GM21381 (cell line): Measurements from ENCODE around the gene GFY.
"Not testable (repeated sequence)": the region's sequence is repeated elsewhere in the genome, so short reads cannot be mapped to it uniquely, and the experiment has no call there.

Source experiments
- ATAC-seq: cut with Tn5 transposase; IDR thresholded peaks from one replicate; pipeline ENCODE4 v1.9.1; 2021; ENCODE audit warnings: mild to moderate bottlenecking, moderate library complexity; ENCODE audit not compliant: unreplicated experiment

The GFY gene

DNA sequence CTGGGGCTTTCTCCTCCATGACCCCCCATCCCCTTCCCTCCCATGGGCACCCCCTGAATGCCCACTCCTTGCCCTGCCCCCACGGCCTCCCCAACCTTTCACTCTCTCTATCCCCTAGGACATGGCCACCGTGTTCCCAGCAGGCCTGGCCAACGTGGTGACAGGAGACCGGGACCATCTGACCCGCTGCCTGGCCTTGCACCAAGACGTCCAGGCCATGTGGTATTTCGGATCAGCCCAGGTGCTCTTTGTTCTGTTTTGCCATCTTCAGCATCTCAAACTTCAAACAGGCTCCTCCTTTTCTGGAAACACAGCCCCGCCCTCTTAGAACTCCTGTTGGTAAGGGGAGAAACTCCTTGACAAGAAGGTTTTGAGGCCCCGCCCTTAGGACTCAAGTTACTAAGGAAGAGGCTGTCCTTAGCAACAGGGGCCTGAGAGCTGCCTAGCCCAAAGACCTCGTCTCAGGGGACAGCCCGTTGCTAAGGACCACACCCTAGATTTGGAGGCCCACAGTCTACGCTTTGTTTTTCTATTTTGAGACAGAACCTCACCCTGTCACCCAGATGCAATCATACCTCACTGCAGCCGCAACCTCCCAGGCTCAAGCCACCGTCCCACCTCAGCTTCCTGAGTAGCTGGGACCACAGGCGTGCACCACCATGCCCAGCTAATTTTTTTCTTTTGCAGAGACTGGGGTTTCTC, 43.7 kb downstream of the GFY start:
- peak; percentile 57 for ATAC-seq

DNA sequence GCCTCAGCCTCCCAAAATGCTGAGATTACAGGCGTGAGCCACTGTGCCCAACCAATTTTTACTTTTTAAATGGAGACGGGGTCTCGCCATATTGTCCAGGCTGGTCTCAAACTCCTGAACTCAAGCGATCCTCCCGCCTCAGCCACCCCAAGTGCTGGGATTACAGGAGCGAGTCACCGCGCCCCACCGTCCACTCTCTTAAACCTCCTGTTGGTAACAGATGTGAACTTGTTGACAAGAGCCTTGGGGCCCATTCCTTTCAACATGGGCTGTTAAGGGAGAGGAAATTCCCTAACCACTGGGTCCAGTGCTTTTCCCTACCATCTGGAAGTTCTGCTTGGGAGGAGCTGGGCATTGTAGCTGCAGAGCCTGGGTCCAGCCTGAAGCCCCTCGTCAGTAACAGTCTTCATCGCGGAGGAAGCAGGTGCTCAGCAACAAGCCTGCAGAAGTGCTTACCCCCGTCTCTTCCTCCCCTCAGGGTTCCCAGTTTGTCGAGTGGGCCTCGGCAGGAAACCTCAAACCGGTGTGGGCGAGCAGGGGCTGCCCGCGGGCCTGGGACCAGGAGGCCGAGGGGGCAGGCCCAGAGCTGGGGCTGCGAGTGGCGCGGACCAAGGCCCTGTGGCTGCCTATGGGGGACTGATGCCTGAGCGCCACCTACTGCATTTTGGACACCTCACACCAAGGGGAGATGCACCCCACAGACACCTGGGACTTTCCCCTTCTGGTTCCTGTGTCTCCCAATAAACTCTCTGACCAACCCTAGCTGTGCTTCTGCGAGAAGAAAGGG, 44.8 kb downstream of the GFY start:
- ATAC-seq: peak; percentile 45

DNA sequence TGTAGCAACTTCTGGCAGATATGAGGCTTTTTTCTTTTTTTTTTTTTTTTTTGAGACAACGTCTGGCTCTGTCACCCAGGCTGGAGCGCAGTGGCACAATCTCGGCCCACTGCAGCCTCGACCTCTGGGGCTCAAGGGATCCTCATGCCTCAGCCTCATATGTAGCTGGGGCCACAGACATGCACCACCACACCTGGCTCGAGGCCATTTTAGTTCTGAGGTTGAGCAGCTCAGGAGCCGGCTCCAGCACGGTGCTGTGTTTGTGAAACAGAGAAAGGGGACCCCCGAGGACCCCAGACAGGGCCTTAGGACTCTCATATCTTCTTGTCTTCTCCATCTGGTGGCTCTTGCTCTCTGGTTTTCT, 45.4 kb downstream of the GFY start:
- ATAC-seq: no peak

DNA sequence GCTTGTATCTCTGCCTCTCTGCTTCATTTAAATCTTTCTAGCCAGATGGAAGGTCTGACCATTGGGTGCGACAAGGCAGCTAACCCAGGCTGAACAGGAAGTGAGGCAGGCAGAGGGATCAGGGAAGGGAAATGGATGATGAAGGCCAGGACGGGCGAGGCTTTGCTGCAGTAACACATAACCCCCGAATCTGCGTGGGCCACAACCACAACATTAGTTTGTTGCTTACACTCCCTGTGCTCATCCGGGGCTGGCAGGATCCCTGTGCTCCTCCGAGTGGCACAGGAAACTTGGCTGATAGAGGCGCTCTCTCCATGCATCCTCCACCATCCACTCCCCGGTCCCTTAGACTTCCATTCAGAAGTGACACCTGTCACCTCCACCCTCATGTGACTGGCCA, 47.7 kb downstream of the GFY start:
- ATAC-seq: no peak

DNA sequence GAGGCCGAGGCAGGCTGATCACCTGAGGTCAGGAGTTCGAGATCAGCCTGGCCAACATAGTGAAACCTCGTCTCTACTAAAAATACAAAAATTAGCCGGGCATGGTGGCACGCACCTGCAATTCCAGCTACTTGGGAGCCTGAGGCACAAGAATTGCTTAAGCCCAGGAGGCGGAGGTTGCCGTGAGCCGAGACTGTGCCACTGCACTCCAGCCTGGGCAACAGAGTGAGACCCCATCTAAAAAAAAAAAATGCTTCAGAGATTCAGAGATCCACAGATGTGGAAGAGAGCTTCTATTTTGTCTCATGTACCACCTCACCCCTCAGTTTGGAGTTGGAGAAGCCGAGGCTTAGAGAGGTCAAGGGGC, 48.3 kb downstream of the GFY start:
- ATAC-seq: not testable (repeated sequence)

DNA sequence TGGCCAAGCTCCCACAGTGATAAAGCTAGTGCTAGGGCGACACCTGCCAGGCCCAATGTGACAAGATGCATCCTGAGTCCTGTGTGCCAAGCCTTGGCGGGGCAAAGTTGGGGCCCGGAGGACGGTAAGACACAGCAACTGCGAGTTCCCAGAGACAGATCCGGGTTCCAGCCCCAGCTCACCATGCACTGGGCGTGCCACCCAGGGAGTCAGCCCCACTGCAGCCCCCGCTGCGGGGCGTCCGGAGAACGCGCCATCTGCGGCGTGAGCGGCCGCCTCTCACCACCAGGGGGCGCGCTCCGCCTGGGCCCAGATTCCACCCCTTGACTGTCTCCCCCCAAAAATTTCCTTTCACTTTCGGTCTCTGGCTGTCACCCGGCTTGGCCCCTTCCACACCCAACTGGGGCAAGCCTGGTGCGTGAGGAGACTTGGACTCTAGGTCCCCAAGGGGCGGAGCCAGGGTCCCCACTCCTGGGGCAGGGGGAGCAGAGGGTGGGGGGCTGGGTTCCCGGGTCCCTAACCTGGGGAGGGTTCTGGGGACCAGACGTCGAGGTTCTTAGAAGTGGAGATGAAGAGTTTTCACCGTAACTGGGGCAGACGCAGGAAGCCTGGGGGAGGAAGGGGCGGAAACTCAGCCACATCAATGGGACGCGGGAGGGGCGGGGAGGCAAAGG, 48.8 kb downstream of the GFY start, which contains the start of gene FLT3LG:
Gene FLT3LG (plus strand): TSS at position 348 of the 674 bp plus-strand sequence. CDS start 425 bp downstream, outside the sequence.
- peak; percentile 61 for ATAC-seq

DNA sequence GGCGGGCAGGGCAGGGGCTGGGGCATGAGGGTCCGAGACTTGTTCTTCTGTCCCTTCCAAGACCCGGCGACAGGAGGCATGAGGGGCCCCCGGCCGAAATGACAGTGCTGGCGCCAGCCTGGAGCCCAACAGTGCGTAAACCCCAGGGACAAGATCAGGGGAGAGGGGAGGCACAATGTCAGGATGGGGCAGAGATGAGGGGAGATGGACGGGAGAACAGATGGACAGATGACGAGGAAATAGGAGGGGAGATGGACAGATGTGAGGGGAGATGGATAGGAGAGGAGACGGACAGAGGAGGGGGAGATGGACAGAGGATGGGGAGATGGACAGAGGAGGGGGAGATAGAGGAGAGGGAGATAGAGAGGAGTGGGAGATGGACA, 49.3 kb downstream of the GFY start:
- ATAC-seq: no peak

DNA sequence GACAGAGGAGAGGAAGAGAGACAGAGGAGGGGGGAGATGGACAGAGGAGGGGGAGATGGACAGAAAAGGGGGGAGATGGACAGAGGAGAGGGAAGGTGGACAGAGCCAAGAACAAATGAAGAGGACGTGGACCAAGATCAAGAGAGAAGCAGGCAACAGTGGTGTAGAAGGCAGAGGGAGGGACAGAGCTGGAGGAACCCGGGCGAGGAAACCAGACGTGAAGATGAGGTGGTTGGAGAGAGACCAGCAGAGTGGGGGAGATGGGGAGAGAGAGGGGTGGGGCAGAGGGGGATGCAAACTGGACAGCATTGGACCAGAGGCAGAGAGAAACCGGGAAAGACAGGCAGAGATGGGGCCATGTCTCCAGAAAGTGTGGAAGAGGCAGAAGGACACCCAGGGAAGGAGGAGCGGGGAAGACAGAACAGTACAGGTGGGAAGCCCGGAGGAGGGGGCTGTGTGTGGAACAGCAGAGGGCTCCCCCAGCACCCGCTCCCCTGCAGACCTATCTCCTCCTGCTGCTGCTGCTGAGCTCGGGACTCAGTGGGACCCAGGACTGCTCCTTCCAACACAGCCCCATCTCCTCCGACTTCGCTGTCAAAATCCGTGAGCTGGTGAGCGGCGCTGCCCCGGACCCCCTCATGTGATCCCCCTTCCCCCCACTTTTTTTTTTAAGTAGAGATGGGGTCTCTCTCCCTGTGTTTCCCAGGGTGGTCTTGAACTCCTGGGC, 50.2 kb downstream of the GFY start:
- no peak for ATAC-seq

DNA sequence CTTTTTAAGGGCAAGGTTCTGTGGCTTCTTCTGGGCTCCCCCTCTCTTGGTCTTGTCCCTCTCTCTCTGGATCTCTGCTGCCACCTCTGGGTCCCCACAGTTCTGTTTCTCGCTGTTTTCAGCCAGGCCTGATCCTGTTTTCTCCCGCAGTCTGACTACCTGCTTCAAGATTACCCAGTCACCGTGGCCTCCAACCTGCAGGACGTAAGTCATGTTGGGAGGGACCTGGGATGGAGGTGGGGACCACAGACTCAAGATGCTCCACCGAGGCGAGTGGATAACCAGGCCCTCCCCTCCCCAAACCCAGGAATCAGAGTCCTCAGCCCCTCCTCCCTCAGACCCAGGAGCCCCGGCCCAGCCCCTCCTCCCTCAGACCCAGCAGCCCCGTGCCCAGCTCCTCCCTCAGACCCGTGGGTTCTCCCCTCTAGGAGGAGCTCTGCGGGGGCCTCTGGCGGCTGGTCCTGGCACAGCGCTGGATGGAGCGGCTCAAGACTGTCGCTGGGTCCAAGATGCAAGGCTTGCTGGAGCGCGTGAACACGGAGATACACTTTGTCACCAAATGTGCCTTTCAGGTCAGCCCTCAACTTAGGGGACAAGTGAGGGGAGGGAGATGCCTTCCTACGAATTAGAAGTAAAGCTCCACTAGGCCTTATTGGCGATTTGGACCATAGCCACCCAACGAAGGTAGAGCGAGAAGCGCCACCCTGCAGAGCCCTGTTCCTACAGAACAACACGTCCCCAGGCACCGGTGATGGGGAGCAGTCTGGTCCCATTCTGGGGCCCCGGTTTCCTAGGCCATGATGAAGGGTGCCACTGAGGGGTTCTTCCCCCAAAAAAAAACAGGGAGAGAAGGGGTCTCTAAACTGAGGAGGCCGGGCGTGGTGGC, 51.0 kb downstream of the GFY start:
- ATAC-seq: no peak
